ENCODE measurements around the gene CD6. TPM values are rescaled to one million over a fixed set of nuclear protein-coding genes. Genes with fewer than 3 reads are reported as not detected.
A peak's percentile ranks its signal among the peaks of the same experiment; 100 is the strongest.

The CD6 gene
- total and polyA plus RNA-seq, 2 of the 8 experiments (the other 6 are each of a cell fraction or from before 2014, with no cell fraction given), result 0.03 TPM; not detected in 1

GRCh38 chr11:60982184-60982583 is 10.7 kb downstream of the CD6 start:
- Histone ChIP-seq H2BK20ac (ENCODE audit: low read length) (no peak overlapping the region), H4K20me1 (replicated peaks in 1 of 2; ENCODE audit: control insufficient read depth in 1 of 2, insufficient read depth in 2 of 2, low read length in 2 of 2) (no peaks in the 10 kb centered on the region), H3K23me2 (ENCODE audit: low read depth, low read length) (no peaks in the 10 kb centered on the region), H3K4me3 (ENCODE audit: extremely low read depth in 1 of 4, insufficient read depth in 2 of 4, low read depth in 3 of 4, low read length in 4 of 4) (no peak overlapping the region), H2AFZ (ENCODE audit: low read length) (0 out of 2 replicates have a peak overlapping the region, but pooled peaks have one; percentile 32), H3K36me3 (ENCODE audit: control insufficient read depth in 2 of 4, insufficient read depth in 4 of 4, low read length in 3 of 4) (no peaks in the 10 kb centered on the region), H3K9ac (replicated peaks in 1 of 4; ENCODE audit: extremely low read depth in 1 of 4, low read depth in 3 of 4, low read length in 3 of 4) (no peak overlapping the region), H3K27me3 (replicated peaks in 1 of 4; ENCODE audit: control insufficient read depth in 3 of 4, extremely low read depth in 1 of 4, insufficient read depth in 3 of 4, low read length in 3 of 4) (no peaks in the 10 kb centered on the region; a peak in 1 of 7 replicates), H3K4me2 (ENCODE audit: insufficient read depth in 1 of 2, low read depth in 2 of 2, low read length in 2 of 2) (no peak overlapping the region), H4K91ac (replicated peaks; ENCODE audit: insufficient read length, low read length) (no peak overlapping the region), H4K5ac (ENCODE audit: insufficient read length, low read depth, low read length) (no peak overlapping the region), H2BK15ac (ENCODE audit: low read length) (no peak overlapping the region), H2BK12ac (ENCODE audit: low read depth, low read length) (no peak overlapping the region), H3K9me3 (ENCODE audit: insufficient read depth in 2 of 2, low read depth in 1 of 2, low read length in 1 of 2) (no peaks in the 10 kb centered on the region), H3K56ac (replicated peaks; ENCODE audit: insufficient read length, low read depth, low read length) (no peak overlapping the region), H3K23ac (ENCODE audit: insufficient read length) (no peak overlapping the region), H3K27ac (ENCODE audit: low read depth, low read length) (no peak overlapping the region), H3K4me1 (replicated peaks in 1 of 4; ENCODE audit: control insufficient read depth in 3 of 4, insufficient read depth in 4 of 4, low read length in 3 of 4) (no peaks in the 10 kb centered on the region), H3K18ac (ENCODE audit: extremely low read depth, low read length) (no peak overlapping the region), H3K4ac (replicated peaks; ENCODE audit: insufficient read length, low read depth, low read length) (no peak overlapping the region), H3K14ac (ENCODE audit: insufficient read length) (no peak overlapping the region), H2BK5ac (ENCODE audit: low read depth, low read length) (no peak overlapping the region), H3K79me1 (ENCODE audit: low read depth, low read length) (no peaks in the 10 kb centered on the region), H4K8ac (ENCODE audit: extremely low read depth, insufficient read depth, low read length) (no peak overlapping the region), H3K79me2 (ENCODE audit: control insufficient read depth in 1 of 2, insufficient read depth in 2 of 2, low read length in 2 of 2) (no peaks in the 10 kb centered on the region), H2BK120ac (replicated peaks; ENCODE audit: low read depth, low read length) (no peak overlapping the region), H2AK5ac (ENCODE audit: low read depth, low read length) (no peak overlapping the region)
- ChIA-PET CTCF (ENCODE audit: partially characterized antibody) (interaction anchor here (0.7 to 2.0 kb wide), 8 partner anchors 8 to 190 kb away, joined by 3 to 9 read pairs (median 3); partner anchors contain the start of gene CD6), POLR2A (ENCODE audit: partially characterized antibody) (no interaction called here)
- DNase-seq (ENCODE audit: low read depth in 1 of 2, low spot score in 2 of 2), result no peak
- TF ChIP-seq EGR1 (IDR thresholded peaks at IDR 0.05; ENCODE audit: borderline replicate concordance, low read depth, low read length) (no peak), CBX5 (IDR thresholded peaks at IDR 0.05; ENCODE audit: low read depth, low read length) (no peak), HDAC6 (IDR thresholded peaks at IDR 0.05; ENCODE audit: low read depth, low read length) (no peak), SP4 (IDR thresholded peaks at IDR 0.05; ENCODE audit: low read length) (no peak)
- FAIRE-seq, result no peak
- WGBS, 2 experiments (ENCODE audit: extremely low coverage in 1 of 2, insufficient coverage in 1 of 2, insufficient read length in 1 of 2, insufficient replicate concordance in 2 of 2, low coverage in 1 of 2, low lambda C conversion rate in 2 of 2, missing lambda C conversion rate in 1 of 2), result 86% methylated on average over 3 of the region's 8 CpGs; no CpG with 5 or more reads in 1 of the 2 experiments

All from H1 (cell line).